HCT116 (cell line): Measurements from ENCODE around the gene PRKCH.

ENCODE experiments used
- CTCF ChIP-seq, 3 experiments: fragments of 200-600 bp in 1 of 3; sonication (generic) in 1 of 3; IDR thresholded peaks in 2 of 3; conservative IDR thresholded peaks in 1 of 3; 2 replicates each; pipeline ENCODE4 v1.5.1; 2012 to 2017; ENCODE audit warnings: low read depth in 2 of 3, low read length in 2 of 3, antibody characterized with exemption in 1 of 3, borderline replicate concordance in 1 of 3, control low read depth in 1 of 3, mild to moderate bottlenecking in 1 of 3, mixed read lengths in 1 of 3, mixed run types in 1 of 3, moderate library complexity in 1 of 3; ENCODE audit not compliant: insufficient read depth in 1 of 3
- EGR1 ChIP-seq: IDR thresholded peaks from 2 replicates; pipeline ENCODE4 v1.6.1; 2012; ENCODE audit warnings: low read depth
- EZH2 ChIP-seq: fragments of 200-600 bp; sonication (generic); IDR thresholded peaks from 2 replicates; pipeline ENCODE4 v1.6.1; 2017; ENCODE audit warnings: antibody characterized with exemption, mixed run types
- MAX ChIP-seq: IDR thresholded peaks from 2 replicates; pipeline ENCODE4 v1.6.1; 2012
- POLR2A ChIP-seq: IDR thresholded peaks from 2 replicates; pipeline ENCODE4 v1.7.0; 2011; ENCODE audit warnings: borderline replicate concordance; ENCODE audit not compliant: insufficient read depth, insufficient read length; ENCODE audit errors: extremely low read depth
- REST ChIP-seq: IDR thresholded peaks from 2 replicates; pipeline ENCODE4 v1.6.1; 2012; ENCODE audit warnings: low read depth
- SIN3A ChIP-seq: IDR thresholded peaks from 2 replicates; pipeline ENCODE4 v1.6.1; 2012; ENCODE audit warnings: low read depth
- SP1 ChIP-seq: IDR thresholded peaks from 2 replicates; pipeline ENCODE4 v1.6.1; 2012; ENCODE audit warnings: low read depth
- YY1 ChIP-seq: IDR thresholded peaks from 2 replicates; pipeline ENCODE4 v1.6.1; 2011; ENCODE audit warnings: low read length, low read depth, moderate library complexity, mild to moderate bottlenecking; ENCODE audit not compliant: insufficient replicate concordance; ENCODE audit errors: extremely low read depth

GRCh38 chr14:61406198-61406597 lies 84.8 kb downstream of the PRKCH start:
- TF ChIP-seq CTCF (IDR thresholded peaks at IDR 0.05 in 2 of 3, conservative IDR thresholded peaks at IDR 0.05 in 1 of 3; ENCODE audit: borderline replicate concordance in 1 of 3, insufficient read depth in 1 of 3, low read depth in 2 of 3, low read length in 2 of 3) = no peak
- no peak for TF ChIP-seq REST
- no peak for TF ChIP-seq SIN3A
- no peak for TF ChIP-seq MAX
- no peak for TF ChIP-seq EGR1
- TF ChIP-seq POLR2A = no peak
- TF ChIP-seq YY1 = no peak
- no peak for TF ChIP-seq SP1
- no peak for TF ChIP-seq EZH2
